IMR-90 (cell line): ENCODE data around the gene RPN2.
A peak's percentile ranks its signal among the peaks of the same experiment; 100 is the strongest.

Source experiments
- BHLHE40 ChIP-seq: fragments of 150-350 bp; IDR thresholded peaks from 2 replicates; pipeline ENCODE4 v1.6.1; 2016; ENCODE audit warnings: mild to moderate bottlenecking, low read depth, low read length
- CEBPB ChIP-seq: IDR thresholded peaks from 2 replicates; pipeline ENCODE4 v1.6.1; 2012; ENCODE audit warnings: low read depth, low read length, improper control_type of control experiment
- CHD1 ChIP-seq: IDR thresholded peaks from 2 replicates; pipeline ENCODE4 v1.6.1; 2012; ENCODE audit warnings: low read depth, low read length, improper control_type of control experiment
- FOS ChIP-seq: fragments of 150-350 bp; IDR thresholded peaks from 2 replicates; pipeline ENCODE4 v1.6.1; 2016; ENCODE audit warnings: low read depth, low read length
- MAFK ChIP-seq: IDR thresholded peaks from 2 replicates; pipeline ENCODE4 v1.6.1; 2012; ENCODE audit warnings: low read depth, low read length, improper control_type of control experiment
- MXI1 ChIP-seq: IDR thresholded peaks from 2 replicates; pipeline ENCODE4 v1.6.1; 2012; ENCODE audit warnings: low read depth, mild to moderate bottlenecking, low read length, moderate library complexity, borderline replicate concordance
- POLR2A ChIP-seq: IDR thresholded peaks from 2 replicates; pipeline ENCODE4 v1.6.1; 2012; ENCODE audit warnings: mild to moderate bottlenecking, low read depth, low read length
- RAD21 ChIP-seq: IDR thresholded peaks from 2 replicates; pipeline ENCODE4 v1.6.1; 2012; ENCODE audit warnings: low read length, improper control_type of control experiment
- RCOR1 ChIP-seq: IDR thresholded peaks from 2 replicates; pipeline ENCODE4 v1.6.1; 2012; ENCODE audit warnings: mild to moderate bottlenecking, low read length, improper control_type of control experiment; ENCODE audit not compliant: insufficient replicate concordance
- RFX5 ChIP-seq: IDR thresholded peaks from 2 replicates; pipeline ENCODE4 v1.8.0; 2012; ENCODE audit warnings: low read depth, mild to moderate bottlenecking, low read length, moderate library complexity
- SMC3 ChIP-seq: fragments of 150-350 bp; IDR thresholded peaks from 2 replicates; pipeline ENCODE4 v1.6.1; 2016; ENCODE audit warnings: low read depth, mild to moderate bottlenecking, antibody characterized with exemption, low read length, moderate library complexity
- TF ChIP-seq, protein P1 (sequence below): conservative IDR thresholded peaks from 2 replicates; pipeline ENCODE4 v1.5.1; 2012; ENCODE audit warnings: mild to moderate bottlenecking, low read depth, low read length, improper control_type of control experiment
- TF ChIP-seq, protein P2 (sequence below): fragments of 150-350 bp; IDR thresholded peaks from 2 replicates; pipeline ENCODE4 v1.6.1; 2017; ENCODE audit warnings: mild to moderate bottlenecking, antibody characterized with exemption, low read length, low read depth
- TF ChIP-seq, protein P3 (sequence below): fragments of 150-350 bp; IDR thresholded peaks from 2 replicates; pipeline ENCODE4 v1.6.1; 2016; ENCODE audit warnings: low read depth, mild to moderate bottlenecking, low read length, moderate library complexity, borderline replicate concordance

DNA sequence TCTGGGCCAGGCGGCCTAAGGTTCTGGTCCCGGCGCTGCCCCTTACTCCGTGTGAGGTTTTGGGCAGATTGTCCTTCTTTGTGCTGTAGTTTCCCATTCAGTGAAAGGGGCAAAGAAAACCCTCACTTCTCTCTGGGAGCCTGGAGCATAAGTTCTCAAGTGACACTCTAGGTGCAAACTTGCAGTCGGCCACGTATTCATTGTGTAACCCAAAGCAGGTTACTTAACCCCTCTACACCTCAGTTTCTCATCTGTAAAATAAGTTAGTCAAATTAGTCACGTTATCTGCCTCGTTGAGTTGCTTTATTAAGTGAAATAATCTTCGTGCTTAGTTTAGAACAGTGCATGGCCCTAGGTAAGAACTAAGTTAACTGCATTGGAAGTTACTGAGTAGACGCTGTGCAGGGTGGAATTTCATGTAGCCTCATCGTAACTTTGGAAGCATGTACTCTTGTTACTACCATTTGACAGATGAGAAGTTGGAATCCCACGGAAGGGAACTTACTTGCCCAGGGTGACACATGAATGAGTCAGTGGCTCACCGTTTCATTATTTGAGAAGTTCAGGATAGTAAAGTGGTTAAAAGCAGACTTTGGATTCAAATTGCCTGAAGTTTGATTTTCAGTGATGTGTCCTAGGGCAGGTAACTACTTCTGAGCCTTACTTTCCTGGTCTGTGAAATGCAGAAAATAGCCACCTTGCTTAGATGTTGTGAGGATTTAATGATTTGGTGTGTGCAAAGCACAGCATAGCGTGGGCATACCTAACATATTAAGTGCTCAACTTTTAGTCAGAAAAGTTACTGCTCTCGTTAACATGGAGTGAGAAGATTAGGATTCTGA lies 774 bp downstream of the RPN2 start:
- TF ChIP-seq, protein P1, sequence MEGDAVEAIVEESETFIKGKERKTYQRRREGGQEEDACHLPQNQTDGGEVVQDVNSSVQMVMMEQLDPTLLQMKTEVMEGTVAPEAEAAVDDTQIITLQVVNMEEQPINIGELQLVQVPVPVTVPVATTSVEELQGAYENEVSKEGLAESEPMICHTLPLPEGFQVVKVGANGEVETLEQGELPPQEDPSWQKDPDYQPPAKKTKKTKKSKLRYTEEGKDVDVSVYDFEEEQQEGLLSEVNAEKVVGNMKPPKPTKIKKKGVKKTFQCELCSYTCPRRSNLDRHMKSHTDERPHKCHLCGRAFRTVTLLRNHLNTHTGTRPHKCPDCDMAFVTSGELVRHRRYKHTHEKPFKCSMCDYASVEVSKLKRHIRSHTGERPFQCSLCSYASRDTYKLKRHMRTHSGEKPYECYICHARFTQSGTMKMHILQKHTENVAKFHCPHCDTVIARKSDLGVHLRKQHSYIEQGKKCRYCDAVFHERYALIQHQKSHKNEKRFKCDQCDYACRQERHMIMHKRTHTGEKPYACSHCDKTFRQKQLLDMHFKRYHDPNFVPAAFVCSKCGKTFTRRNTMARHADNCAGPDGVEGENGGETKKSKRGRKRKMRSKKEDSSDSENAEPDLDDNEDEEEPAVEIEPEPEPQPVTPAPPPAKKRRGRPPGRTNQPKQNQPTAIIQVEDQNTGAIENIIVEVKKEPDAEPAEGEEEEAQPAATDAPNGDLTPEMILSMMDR, result no peak
- TF ChIP-seq RAD21 (no peak), POLR2A (no peak), MXI1 (peak; percentile 87), BHLHE40 (no peak), SMC3 (no peak), CEBPB (no peak), CHD1 (no peak), MAFK (no peak), RCOR1 (no peak), RFX5 (no peak), FOS (peak; percentile 53; the same call in 1 of the 2 replicates)
- TF ChIP-seq, protein P2, sequence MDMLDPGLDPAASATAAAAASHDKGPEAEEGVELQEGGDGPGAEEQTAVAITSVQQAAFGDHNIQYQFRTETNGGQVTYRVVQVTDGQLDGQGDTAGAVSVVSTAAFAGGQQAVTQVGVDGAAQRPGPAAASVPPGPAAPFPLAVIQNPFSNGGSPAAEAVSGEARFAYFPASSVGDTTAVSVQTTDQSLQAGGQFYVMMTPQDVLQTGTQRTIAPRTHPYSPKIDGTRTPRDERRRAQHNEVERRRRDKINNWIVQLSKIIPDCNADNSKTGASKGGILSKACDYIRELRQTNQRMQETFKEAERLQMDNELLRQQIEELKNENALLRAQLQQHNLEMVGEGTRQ, result no peak
- TF ChIP-seq, protein P3, sequence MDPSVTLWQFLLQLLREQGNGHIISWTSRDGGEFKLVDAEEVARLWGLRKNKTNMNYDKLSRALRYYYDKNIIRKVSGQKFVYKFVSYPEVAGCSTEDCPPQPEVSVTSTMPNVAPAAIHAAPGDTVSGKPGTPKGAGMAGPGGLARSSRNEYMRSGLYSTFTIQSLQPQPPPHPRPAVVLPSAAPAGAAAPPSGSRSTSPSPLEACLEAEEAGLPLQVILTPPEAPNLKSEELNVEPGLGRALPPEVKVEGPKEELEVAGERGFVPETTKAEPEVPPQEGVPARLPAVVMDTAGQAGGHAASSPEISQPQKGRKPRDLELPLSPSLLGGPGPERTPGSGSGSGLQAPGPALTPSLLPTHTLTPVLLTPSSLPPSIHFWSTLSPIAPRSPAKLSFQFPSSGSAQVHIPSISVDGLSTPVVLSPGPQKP, result no peak
